NCI-H2081 treated with DMSO at 0.1 percent for 48 hours (cell line): ENCODE measurements around the gene ATRNL1.

ENCODE experiments used
- DNase-seq: peaks from one replicate; lab custom pipeline; 2025; lab: John Stamatoyannopoulos, UW

ATRNL1 gene

GRCh38 chr10:115951242-115951641, 858.1 kb downstream of the ATRNL1 start:
- DNase-seq: no peak

DNA sequence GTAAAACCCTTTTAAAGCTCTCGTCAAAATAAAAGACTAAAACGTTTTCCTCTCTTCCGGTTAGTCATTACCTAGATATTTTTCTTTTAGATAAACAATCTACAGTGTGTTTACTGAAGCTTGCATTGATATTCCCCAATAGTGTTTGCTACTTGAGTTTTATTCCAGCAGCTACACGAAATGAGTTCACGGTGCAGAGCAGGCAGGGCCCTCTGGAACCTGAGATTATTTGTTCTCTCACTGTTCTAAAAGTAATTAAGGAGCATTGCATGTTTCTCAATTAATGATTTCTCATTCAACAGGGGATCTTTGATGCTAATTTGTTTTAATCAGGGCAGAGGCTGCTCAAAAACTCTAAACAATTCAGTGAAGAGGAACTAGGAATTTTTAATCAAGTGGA, 860.1 kb downstream of the ATRNL1 start:
- no peak for DNase-seq

DNA sequence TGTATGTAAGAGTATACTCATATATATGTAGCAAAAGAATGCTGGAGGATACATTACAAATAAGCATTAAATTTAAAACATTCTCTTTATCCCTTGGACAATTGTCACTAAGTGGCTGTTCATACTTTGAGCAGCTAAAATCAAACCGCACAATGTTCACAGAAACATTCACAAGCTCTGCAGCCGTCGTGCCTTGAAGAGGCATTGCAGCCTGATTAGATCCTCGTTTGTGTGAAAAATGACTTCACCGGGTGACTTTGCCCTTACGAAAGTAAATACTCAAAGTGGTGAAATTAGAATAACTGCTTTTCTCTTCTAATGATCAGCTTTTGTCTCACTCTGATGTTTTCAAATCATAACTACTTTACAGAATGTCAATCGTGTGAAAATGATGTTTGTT, 860.8 kb downstream of the ATRNL1 start:
- no peak for DNase-seq

DNA sequence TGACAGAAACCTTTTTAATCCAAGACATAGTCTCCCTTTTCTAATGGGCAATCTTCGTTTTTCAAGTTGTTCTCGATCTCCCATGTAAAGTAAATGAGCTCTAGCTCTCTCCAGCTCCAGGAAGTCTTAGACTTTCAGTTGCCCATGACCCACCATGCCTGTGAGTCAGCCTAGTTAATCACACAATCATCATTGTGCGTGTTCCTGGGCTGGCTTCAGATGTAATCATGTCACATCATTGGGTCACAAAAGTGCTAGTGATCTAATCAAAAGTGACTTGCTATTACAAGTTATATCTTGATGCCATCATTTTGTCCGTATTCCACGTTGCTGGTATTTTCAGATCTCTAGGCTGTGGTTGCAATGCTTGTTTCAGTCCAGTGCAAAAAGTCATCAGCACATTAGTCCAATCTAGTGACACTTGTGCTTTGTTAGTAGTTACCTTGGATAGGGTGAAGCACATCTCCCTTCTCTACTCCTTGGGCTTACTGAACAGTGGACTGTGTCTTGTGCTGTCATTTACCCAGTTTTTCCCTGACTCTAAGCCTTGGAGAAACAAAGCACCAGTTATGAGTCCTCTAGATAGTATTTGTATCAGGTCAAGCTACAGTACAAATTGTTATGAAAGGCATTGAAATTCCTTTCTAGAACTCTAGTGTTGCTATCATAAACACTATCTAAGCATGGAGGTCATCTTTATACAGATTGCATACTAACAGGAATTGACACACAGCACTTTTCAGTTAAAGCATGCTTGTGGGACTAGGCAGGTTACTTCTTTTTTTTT, 863.3 kb downstream of the ATRNL1 start:
- DNase-seq: no peak

GRCh38 chr10:115957012-115957399, 863.8 kb downstream of the ATRNL1 start:
- no peak for DNase-seq

DNA sequence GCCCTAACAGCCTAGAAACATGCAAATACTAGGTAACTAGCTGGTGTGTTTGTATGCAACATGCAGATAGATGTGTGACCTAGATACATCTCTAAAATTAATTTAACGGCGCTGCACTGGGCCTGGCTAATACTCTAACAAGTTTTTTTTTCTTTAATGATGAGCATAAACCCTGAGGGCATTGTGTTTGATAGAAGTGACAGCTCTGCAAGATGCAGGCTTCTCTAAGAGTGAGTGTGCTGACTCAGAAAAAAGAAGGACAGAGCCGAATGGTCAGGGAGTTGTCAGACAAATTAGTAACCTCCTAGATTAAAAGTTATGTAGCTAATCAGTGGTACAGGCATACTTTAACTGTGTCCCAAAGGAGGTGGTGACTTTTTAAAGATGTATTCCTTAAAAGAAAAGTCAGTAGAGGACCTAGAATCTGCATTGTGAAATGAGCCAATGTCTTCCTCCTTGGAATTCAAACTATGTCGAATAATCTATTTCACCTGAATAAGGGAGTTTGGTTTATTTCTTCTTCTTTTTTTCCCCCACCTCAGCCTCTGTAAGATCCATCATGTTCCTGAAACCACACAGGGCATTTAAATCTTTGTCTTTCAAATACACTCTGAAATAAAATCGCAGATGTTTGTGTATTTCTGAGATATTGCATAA, 864.7 kb downstream of the ATRNL1 start:
- no peak for DNase-seq

DNA sequence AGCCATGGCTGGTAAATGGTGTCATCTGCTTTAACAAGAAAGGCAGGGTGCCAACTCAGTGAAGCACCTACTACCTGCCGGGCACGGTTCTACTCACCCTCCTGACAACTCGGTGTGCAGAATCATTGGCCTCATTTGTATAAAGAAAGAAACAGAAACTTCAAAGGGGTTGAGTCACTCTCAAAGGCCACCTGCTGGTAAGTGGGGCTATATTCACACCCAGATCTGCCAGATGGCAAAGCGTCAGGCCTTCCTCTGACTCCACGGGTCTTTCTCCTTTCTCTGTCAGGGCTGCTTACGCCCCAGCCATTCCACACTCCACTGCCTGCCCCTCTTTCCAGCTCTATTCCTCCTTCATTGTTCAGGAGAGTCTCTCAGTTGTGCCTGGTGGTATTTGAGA, 870.7 kb downstream of the ATRNL1 start:
- no peak for DNase-seq

GRCh38 chr10:115964827-115965226, 871.7 kb downstream of the ATRNL1 start:
- no peak for DNase-seq

DNA sequence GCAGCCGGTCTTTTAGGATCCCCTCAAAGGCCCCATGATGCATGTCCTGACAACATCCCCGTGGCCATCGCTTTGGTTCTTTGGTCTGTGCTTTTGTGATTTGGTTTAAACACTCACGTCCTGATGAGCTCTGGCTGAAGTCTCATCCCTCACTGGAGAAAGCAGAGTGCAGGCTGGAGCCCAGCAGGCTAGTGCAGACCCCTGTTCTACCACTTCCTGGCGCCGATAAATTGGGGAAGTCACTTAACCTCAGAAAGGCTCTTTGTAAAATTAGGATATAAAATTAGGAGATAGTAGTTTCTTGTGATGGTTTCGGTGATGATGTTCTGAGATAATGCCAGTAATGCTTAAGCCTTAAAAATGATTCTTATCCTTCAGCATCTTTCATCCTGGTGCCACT, 872.2 kb downstream of the ATRNL1 start:
- no peak for DNase-seq

DNA sequence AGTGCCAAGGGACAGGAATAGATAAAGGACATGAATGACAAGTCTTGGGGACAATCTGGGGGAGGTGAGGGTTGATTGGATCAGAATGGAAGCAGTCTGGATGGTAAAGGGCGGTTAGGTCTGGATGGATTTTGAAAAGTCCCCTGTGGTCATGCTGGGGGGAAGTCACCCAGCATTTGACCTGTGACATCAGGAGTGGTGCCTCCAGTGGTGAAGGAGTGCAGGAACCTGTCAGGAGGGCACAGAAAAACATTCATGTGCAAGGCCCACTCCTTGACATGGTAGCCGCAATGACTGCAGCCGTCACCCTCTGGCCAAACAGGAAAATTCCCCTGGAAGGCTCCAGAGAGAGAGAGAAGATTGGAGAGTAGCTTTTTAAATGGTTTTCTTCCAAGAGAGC, 875.1 kb downstream of the ATRNL1 start:
- no peak for DNase-seq

GRCh38 chr10:115969591-115969990, 876.4 kb downstream of the ATRNL1 start:
- DNase-seq: no peak

GRCh38 chr10:115971921-115972320, 878.8 kb downstream of the ATRNL1 start:
- DNase-seq: no peak

DNA sequence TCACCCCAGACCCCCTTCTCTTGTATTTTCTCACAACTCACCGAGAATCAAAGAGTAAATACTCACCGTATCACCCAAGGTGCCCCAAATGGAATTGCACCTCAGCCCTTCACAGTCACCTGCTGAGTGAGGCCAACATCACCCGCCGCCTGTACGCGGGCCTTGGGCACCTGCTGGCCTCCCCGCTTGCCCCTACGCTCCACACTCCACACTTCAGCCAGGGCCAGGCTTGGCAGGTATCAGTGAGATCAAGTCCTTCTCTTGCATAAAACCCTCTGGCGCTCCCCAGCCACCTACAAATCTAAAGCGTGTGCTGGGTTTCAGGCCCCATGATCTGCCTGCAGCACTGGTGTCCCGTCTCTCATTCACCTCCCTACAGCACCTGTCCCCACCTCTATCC, 879.3 kb downstream of the ATRNL1 start:
- no peak for DNase-seq

DNA sequence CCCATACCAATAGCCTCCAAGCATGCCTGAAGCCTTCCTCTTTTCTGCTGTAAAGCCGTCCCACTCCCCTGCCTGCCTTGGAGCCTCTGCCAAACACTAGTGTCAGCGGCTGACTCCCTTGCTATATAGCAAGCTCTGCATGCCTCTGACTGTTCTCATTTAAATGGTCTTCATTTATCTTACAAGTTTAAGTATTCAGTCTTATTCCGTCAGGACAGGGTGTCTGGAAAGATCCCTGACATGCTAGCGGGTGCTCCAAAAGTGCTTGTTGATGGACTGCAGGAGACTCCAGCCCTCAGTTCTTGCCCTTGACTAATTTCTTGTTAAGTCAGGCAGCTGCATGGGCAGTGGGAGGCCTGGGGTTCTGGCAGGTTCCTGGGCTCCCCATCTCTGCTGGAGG, 881.2 kb downstream of the ATRNL1 start:
- no peak for DNase-seq

GRCh38 chr10:115974816-115975430, 881.8 kb downstream of the ATRNL1 start:
- no peak for DNase-seq

DNA sequence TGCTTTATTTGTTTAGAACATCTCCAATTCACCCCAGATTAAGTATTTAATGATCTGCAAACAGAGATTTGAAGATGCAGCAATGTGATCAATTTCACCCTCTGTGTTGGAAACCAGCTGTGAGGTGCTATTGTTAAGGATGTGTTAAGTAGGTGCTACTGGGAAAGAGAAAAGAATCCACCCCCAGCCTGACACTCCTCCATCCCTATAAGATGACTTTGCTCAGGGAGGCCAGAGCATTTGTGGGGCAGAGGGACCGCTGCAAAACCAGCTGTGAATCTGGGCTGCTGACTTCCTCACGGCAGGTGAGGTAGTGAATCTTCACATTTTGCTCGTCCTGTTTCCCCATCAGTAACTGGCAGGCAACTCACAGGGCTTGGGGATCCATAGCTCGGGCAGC, 882.3 kb downstream of the ATRNL1 start:
- DNase-seq: no peak

- no peak for DNase-seq
Measured at GRCh38 chr10:115976342-115976741, 883.2 kb downstream of the ATRNL1 start.

DNA sequence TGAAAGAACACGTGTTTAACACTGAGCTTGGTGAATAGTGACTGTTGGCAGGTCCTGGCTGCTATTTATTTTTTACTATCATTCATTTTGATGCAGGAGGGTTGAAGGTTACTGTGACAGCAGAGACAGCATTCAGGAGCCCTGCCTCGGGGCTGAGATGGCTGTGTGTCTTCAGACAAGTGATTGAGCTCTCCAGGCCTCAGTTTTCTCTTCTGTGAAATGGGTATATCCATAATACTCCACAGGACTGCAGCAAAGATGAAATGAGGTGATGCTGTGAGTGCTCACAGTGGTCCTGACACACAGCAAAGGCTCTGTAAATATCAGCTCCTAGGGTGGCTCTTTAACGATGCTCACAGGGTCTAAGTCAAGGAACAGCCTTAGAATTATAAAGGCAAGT, 884.7 kb downstream of the ATRNL1 start:
- DNase-seq: no peak

DNA sequence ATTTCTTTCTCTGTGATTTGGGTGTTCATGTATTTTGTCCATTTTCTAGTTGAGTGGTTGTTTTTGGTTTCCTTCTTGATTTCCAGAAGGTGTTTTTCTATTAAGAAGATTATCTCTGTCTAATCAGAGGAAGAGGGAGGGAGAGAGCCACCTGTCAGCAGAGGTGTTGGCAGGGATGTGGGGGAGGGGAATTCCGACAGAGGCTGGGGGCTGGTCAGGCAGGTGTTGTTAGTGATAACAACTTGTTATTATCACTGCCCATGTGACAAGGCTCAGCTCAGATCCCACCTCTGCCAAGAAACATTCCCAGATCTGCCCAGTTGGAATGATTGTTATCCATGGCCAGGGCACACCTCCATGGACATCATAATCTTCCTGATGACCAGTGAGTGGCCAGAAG, 886.4 kb downstream of the ATRNL1 start:
- no peak for DNase-seq

- DNase-seq: no peak
Measured at GRCh38 chr10:115980470-115980869, 887.3 kb downstream of the ATRNL1 start.

GRCh38 chr10:115981081-115981480, 887.9 kb downstream of the ATRNL1 start:
- DNase-seq: no peak

GRCh38 chr10:115982076-115982475, 888.9 kb downstream of the ATRNL1 start:
- DNase-seq: no peak

DNA sequence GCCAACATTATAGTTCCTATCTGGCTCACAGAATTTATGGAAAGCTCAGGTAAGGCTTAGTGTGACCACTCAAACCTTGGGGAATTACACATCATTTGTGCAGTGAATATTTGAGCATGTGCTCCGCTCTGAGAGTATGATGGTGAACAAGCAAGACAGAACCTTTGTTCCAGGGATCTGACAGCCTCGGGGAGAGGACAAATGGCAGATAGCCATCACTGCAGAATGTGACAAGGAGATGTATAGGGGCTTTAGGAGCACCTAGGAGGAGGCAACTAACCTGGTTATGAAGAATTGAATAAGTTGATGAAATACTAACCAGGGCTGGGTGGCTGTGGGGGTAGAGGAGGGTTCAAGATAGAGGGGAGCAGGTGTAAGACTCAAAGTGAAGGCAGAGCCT, 889.4 kb downstream of the ATRNL1 start:
- no peak for DNase-seq
